ENCODE data around the gene FEV.
A peak's percentile ranks its signal among the peaks of the same experiment; 100 is the strongest.

The FEV gene

GRCh38 chr2:218992196-218992595 lies 7.2 kb upstream of the FEV start:
- DNase-seq, result no peak

- DNase-seq, result no peak
Observed at GRCh38 chr2:218991674-218992168, 6.7 kb upstream of the FEV start.

- no peak for DNase-seq
Observed at GRCh38 chr2:218990612-218991011, 5.6 kb upstream of the FEV start.

GRCh38 chr2:218990052-218990451 lies 5.1 kb upstream of the FEV start:
- DNase-seq, result no peak

DNA sequence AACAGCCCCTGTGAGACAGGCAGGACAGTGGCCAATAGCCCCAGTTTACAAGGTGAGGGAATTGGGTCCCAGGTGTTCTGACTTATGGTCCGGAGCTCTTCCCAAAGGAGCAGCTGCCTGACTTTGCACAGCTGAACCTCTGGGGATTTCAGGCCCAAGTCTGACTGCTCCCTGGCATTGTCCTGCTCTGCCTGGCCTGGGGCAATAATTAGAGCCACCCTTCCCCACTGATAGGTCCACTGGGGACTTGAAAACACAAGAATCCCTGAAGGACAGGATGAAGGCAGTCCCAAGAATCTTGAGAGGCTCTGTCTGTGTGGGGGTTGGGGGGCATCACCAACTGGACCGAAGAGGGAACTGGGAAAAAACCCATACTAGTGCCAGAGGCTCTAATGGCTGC lies 3.7 kb upstream of the FEV start:
- DNase-seq, result no peak

- DNase-seq, result no peak
Observed at GRCh38 chr2:218988164-218988563, 3.2 kb upstream of the FEV start.

- DNase-seq, result no peak
Observed at GRCh38 chr2:218986148-218986761, 1.3 kb upstream of the FEV start.

GRCh38 chr2:218985325-218986091 lies 524 bp upstream of the FEV start:
- DNase-seq, result no peak

DNA sequence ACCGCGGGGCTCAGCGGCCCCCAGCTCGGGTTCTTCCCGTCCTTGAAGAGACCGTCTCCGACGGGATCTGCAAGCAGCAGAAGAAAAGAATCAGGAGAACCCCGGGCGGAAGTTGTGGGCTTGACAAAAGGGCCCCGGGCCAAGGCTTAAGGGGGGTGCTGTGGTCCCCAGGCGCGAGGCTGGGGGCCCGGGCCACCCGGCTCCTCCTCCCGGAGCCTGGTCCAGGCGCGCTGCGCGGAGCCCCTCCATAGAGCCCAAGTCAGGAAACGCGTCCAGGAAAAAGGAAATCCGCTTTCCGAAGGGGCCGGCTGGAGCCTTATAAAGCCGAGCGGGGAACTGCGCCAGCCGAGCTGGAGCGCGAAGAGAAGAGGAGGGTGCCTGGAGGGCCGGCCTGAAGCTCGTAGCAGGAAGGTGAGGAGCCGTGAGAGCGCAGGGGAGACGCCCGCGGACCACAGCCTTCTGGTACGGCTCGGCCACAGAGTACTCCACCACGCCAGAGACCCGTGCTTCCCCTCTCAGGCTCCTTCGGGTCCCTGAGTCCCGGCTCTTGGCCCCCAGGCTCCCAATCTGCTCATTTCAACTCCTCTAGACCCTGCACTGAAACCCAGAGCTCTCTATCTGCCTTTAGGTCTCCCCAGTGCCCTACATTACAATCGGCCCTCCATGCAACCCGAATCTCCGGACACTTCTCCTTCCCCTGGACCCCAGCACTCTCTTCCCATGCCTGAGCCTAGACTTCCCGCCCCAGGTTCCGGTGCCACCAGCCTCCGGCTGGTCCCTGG lies 554 bp downstream of the FEV start:
- no peak for DNase-seq

DNA sequence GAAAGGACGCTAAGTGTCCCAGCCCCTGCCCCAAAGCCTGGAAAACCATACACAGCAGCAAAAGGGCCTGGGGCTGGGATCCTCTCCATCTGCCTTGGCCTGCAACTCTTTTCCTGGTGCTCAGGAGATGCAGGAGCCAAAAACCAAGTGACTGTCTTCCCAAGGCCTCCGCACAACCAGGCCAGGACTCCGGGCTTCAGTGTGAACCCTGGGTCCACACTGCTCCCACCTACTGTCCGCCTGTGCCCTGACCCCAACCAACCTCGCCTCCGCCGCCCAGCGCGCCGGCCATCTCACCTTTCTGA lies 1.1 kb downstream of the FEV start:
- DNase-seq, result no peak

DNA sequence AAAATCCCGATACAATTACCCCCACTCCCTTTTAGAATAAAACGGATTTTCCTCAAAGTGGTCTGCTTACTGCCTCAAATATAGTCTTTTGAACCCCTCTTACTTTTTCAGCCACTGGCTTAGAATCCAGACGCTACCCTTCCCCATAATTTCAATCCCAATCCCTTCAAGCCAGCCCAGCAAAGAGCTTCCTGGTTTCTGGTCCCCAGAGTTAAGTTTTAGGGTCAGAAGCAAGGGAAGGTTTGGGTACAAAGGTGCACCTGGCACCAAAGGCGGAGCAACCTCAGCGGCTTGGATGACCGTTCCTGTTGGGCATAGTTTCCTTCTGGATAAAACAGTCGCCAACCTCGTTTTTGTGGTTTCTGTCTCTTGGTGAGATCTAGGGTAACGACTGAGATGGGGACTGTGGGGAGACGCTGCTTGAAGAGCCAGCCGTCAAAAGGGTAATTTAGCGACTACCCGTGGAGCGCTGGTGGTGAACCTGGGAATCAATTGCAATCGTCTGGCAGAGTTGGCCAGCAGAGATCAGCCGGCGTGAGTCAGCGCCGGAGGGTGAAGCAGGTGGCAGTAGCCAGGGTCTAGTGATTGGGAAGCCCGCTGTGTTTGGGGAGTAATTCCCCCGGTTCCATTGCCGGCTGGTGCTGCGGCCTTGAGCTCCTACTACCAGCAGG lies 1.6 kb downstream of the FEV start:
- DNase-seq, result no peak

DNA sequence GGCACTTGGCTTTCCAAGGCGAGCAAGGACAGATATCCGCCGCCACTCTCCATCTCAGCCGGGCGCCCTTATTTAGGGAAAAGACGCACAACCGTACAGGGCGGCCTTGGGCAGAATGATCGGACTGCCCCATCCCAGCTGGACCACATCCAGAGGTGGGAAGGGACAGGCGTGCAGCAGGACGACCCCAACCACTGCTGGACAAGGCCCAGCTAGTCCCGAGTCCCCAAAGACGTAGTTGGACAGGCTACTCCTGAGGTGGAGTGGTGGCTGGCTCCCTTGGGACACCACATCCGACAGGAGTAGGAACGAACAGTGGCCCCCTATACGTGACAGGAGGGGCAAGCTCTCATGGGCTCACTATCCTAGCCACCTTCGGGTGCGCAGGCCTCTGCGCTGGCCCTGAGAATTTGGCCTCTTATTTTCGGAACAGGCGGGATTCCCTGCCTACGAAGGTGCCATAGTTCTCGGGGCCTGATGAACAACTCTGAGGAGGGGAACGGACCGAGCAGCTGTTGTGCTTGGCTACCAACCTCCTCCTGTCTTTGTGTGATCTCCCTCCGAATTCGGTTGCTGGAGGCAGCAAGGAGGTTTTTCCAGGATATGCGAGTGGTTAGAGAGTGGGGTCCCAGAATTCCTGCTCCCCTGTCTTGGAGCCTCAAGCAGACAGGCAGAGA lies 2.3 kb downstream of the FEV start:
- no peak for DNase-seq

DNA sequence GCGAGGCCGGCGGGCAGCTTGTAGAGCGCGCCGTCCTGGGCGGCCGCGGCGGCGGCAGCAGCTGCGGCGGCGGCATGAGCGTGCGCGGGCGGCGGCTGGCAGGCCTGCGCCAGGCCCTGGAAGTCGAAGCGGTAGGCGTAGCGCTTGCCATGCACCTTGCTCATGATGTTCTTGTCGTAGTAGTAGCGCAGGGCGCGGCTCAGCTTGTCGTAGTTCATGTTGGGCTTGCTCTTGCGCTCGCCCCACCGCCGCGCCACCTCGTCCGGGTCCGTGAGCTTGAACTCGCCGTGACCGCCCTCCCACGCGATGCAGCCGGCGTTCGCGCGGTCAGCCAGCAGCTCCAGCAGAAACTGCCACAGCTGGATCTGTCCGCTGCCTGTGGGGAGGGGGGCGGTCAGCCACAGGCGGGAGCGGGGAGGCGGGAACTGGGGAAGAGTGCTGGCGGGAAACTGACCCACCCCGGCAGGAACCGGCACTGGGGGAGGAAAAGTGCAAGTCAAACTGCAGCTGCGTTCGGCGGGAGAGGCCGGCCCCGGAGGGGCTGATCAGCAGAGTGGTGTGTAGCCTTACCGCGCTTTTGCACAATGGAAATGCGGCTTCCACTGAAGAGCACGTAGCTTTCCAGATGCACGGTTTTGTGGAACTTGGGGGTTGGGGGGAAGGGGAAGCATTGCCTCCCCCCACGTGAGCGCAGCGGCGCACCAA lies 3.0 kb downstream of the FEV start:
- peak; percentile 24 for DNase-seq

DNA sequence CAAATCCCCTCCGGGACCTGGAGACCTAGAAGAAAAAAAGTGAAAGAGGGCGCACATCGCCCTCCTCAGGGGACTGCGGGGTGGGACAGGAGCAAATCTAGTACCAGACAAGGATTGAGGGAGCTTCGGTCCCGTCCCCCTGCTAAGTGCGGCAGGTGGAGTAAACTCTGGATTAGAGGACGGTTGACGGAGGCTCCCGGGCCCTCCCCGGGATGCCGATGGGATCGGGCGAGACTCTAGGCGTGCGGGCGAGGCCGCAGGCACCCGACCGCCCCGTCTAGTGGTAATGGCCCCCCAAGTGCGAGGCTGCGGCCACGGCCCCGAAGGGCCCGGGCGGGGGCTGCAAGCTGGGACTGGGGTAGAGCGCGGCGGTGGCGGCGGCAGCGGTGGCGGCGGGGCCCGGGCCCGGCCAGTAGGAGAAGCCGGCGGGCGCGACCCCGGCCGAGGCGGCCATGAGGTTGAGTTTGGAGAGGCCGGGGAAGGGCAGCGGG lies 3.5 kb downstream of the FEV start:
- DNase-seq, result no peak

- no peak for DNase-seq
Observed at GRCh38 chr2:218980735-218981389, 4.1 kb downstream of the FEV start.

- peak; percentile 74 for DNase-seq
Observed at GRCh38 chr2:218979846-218980734, 4.9 kb downstream of the FEV start.

DNA sequence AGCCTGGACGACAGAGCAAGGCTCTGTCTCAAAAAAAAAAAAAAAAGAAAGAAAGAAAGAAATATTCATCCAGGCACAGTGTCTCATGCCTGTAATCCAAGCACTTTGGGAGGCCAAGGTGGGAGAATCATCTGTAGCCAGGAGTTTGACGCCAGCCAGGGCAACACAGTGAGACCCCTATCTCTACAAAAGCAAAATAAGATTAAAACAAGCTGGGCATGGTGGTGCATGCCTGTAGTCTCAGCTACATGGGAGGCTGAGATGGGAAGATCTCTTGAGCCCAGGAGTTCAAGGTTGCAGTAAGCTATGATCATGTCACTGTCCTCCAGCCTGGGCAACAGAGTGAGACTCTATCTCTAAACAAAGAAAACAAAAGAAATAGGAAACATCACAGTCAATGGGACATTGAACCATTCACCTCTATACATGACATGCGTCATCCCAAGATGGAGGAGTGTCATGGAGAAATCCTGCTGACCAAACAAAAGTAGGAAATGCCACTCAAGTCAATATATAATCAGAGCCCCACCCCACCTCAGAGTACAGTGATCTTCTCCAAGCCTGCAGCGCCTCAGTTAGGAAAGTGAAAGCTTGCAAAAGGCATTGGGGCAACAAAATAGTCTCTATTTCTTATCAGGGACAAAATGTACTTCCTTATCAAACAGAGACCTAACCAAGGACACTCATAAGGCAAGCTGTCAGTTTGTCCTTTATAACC lies 9.8 kb downstream of the FEV start:
- no peak for DNase-seq

DNA sequence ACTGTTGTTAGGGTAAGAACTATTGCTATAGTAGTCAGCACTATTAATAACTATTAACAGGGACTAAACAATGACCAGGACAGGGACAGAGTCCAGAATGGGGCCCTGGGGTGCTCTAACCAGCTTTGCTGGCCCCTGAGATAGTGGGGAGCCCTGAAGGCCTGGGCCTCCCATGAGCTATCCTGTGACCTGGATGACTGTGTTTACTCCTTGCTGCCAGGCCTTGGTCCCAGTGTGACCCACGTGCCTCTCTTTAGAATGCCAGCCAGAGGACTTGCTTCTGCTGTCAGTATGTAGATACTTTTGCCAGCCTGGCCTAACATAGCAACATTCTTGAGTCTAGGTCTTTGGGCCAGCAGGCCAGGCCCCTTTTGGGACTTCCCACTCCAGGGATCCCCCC lies 14.1 kb downstream of the FEV start:
- no peak for DNase-seq

DNA sequence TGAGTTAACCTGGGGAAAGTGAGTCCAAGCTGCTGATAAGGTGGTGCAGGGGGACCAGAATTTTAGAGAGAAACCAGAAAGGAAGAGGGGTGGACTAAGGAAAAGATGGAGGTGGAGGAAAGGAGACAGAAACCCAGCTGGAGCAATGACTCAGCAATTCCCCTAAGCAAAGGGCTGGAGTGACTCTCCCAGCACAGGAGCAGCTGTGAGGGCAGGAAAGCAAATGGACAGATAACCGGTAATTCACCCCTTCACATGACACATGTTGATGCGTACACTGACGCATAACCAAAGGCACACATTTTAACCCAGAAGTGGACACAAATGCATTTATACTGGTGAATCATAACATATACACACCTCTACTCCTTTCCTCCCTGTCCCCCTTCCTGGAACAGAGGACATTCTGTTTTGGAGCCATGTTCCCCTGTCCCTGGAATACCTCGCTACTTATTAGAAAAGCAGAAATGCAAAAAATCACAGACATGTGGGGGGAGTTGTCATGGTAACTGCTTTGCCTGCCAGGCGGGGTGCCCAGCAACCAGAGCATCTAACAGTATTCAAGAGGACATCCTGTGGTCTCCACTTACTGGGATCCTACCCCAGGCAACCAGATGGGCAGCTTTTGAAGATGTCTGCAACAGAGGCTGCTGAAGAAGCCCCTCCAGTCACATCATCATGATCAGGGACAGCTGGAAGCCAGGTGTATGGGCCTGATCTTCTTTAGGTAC lies 20.8 kb downstream of the FEV start:
- DNase-seq, result no peak

All from central memory CD4-positive, alpha-beta T cell (primary cell).